Testis (tissue), 2 donors: ENCODE data around the gene ZNF41.
"Not testable (repeated sequence)": the region's sequence is repeated elsewhere in the genome, so short reads cannot be mapped to it uniquely, and the experiment has no call there.

ENCODE experiments used
- POLR2A ChIP-seq: fragments of 450-650 bp; IDR thresholded peaks from one replicate; pipeline ENCODE4 v1.6.1; 2017; ENCODE audit warnings: antibody characterized with exemption, mild to moderate bottlenecking, moderate library complexity
- TF ChIP-seq, protein P1 (sequence below), 3 experiments: fragments of 450-650 bp in 2 of 3; fragments of 200-600 bp in 1 of 3; sonication (generic) in 1 of 3; IDR thresholded peaks; one replicate each; pipeline ENCODE4 v1.5.1; 2016 to 2019; ENCODE audit warnings: antibody characterized with exemption in 3 of 3, mild to moderate bottlenecking in 2 of 3, moderate library complexity in 1 of 3

DNA sequence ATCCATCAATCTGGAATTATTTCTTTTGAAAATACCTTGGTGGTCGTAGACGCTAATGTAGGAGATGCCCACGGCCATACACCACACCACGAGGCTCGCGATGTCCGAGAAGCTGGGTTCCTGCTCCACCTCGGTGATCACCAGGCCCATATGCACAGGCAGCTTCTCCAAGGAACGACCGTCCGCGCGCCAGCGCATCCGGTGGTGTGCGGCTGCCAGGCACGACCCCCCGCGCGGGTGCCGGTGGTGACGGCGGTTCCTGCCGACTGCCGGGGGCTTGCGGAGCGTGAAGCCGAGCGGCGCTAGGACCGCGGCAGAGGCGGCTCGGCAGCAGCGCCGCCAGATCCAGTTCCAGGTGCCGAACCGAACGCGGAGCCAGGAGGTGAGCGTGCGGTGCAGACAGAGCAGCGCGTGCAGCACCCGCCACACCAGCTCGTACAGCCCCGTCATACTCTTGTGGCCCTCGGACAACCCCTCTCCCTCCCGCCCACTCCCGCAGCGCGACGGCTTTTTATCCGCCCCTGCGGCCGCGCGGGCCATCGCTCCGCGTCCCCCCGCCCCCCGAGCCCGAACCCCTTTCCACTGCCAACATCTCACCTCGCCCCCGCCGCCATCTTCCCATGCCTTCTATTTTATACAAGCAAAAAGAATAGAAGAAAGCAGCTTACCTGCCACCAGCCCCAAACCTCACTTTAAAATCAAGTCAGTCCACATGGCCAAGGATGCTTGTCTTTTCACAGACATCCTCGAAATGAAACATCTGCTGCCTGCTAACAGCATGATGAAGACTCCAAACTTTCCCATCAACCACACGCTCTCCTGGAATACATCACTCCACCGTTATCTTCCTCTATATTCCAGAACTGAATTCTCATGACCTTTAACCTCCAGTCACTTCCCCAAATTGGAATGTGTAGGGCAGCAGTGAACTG is 30.3 kb upstream of the ZNF41 start:
- TF ChIP-seq, protein P1, sequence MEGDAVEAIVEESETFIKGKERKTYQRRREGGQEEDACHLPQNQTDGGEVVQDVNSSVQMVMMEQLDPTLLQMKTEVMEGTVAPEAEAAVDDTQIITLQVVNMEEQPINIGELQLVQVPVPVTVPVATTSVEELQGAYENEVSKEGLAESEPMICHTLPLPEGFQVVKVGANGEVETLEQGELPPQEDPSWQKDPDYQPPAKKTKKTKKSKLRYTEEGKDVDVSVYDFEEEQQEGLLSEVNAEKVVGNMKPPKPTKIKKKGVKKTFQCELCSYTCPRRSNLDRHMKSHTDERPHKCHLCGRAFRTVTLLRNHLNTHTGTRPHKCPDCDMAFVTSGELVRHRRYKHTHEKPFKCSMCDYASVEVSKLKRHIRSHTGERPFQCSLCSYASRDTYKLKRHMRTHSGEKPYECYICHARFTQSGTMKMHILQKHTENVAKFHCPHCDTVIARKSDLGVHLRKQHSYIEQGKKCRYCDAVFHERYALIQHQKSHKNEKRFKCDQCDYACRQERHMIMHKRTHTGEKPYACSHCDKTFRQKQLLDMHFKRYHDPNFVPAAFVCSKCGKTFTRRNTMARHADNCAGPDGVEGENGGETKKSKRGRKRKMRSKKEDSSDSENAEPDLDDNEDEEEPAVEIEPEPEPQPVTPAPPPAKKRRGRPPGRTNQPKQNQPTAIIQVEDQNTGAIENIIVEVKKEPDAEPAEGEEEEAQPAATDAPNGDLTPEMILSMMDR (IDR thresholded peaks at IDR 0.05), result not testable (repeated sequence)
- TF ChIP-seq POLR2A, result not testable (repeated sequence)
